ENCODE results near the gene CREG1.

The CREG1 gene

GRCh38 chr1:167529829-167530474, 23.6 kb downstream of the CREG1 start:
- no peak for DNase-seq

GRCh38 chr1:167528057-167528728, 25.4 kb downstream of the CREG1 start:
- DNase-seq: no peak

- no peak for DNase-seq
Measured at GRCh38 chr1:167526667-167527383, 26.7 kb downstream of the CREG1 start.

GRCh38 chr1:167524651-167525050, 28.9 kb downstream of the CREG1 start:
- no peak for DNase-seq

- DNase-seq: no peak
Measured at GRCh38 chr1:167522246-167522645, 31.3 kb downstream of the CREG1 start.

- DNase-seq: no peak
Measured at GRCh38 chr1:167520711-167521206, 32.8 kb downstream of the CREG1 start.

- DNase-seq: no peak
Measured at GRCh38 chr1:167518331-167518700, 35.2 kb downstream of the CREG1 start, which contains the start of gene CD247. Gene CD247, minus strand, starts transcription at chr1:167518529. Its CDS starts 64 bp downstream, at chr1:167518465.

GRCh38 chr1:167517535-167518330, 35.8 kb downstream of the CREG1 start:
- DNase-seq: no peak

- DNase-seq: no peak
Measured at GRCh38 chr1:167516404-167517388, 36.9 kb downstream of the CREG1 start.

- no peak for DNase-seq
Measured at GRCh38 chr1:167515893-167516321, 37.7 kb downstream of the CREG1 start.

- no peak for DNase-seq
Measured at GRCh38 chr1:167515461-167515860, 38.1 kb downstream of the CREG1 start.

GRCh38 chr1:167514288-167514687, 39.3 kb downstream of the CREG1 start:
- no peak for DNase-seq

- DNase-seq: no peak
Measured at GRCh38 chr1:167512046-167512654, 41.4 kb downstream of the CREG1 start.

- no peak for DNase-seq
Measured at GRCh38 chr1:167511374-167511986, 42.1 kb downstream of the CREG1 start.

GRCh38 chr1:167510881-167511280, 42.7 kb downstream of the CREG1 start:
- no peak for DNase-seq

GRCh38 chr1:167510244-167510643, 43.3 kb downstream of the CREG1 start:
- DNase-seq: no peak

GRCh38 chr1:167509587-167509986, 44.0 kb downstream of the CREG1 start:
- DNase-seq: no peak

- DNase-seq: no peak
Measured at GRCh38 chr1:167507719-167508118, 45.8 kb downstream of the CREG1 start.

- no peak for DNase-seq
Measured at GRCh38 chr1:167504467-167504827, 49.1 kb downstream of the CREG1 start.

GRCh38 chr1:167503626-167504466, 49.7 kb downstream of the CREG1 start:
- DNase-seq: no peak

Measured in retina (tissue), 1 donor.